NCI-H2171 (cell line): ENCODE results near the gene KCNK16.
A peak's percentile ranks its signal among the peaks of the same experiment; 100 is the strongest.

Experiments
- DNase-seq: peaks from one replicate; lab custom pipeline; 2025; lab: John Stamatoyannopoulos, UW

Gene KCNK16

GRCh38 chr6:39322306-39322850 lies at the start of gene KCNK16:
Gene KCNK16, minus strand, starts transcription at chr6:39322702. Its CDS starts 162 bp downstream, at chr6:39322540.
- no peak for DNase-seq

- DNase-seq: no peak
These were observed 47.9 kb upstream of the KCNK16 start for GRCh38 chr6:39370390-39370789.

- no peak for DNase-seq
These were observed 47.5 kb upstream of the KCNK16 start for GRCh38 chr6:39369987-39370386.

GRCh38 chr6:39367700-39368099 lies 45.2 kb upstream of the KCNK16 start:
- DNase-seq: peak; percentile 28

GRCh38 chr6:39366931-39367618 lies 44.6 kb upstream of the KCNK16 start:
- DNase-seq: no peak

- no peak for DNase-seq
These were observed 43.0 kb upstream of the KCNK16 start for GRCh38 chr6:39365281-39366074.

GRCh38 chr6:39363280-39363679 lies 40.8 kb upstream of the KCNK16 start:
- no peak for DNase-seq

- peak; percentile 24 for DNase-seq
These were observed 40.0 kb upstream of the KCNK16 start for GRCh38 chr6:39362487-39362865.

GRCh38 chr6:39361657-39362486 lies 39.4 kb upstream of the KCNK16 start:
- peak; percentile 62 for DNase-seq

GRCh38 chr6:39360378-39360777 lies 37.9 kb upstream of the KCNK16 start:
- no peak for DNase-seq

- DNase-seq: peak; percentile 57
These were observed 35.6 kb upstream of the KCNK16 start for GRCh38 chr6:39357998-39358686.

- DNase-seq: no peak
These were observed 31.3 kb upstream of the KCNK16 start for GRCh38 chr6:39353698-39354315.

- no peak for DNase-seq
These were observed 28.4 kb upstream of the KCNK16 start for GRCh38 chr6:39350723-39351505.

- no peak for DNase-seq
These were observed 26.2 kb upstream of the KCNK16 start for GRCh38 chr6:39348740-39349139.

- DNase-seq: peak; percentile 40
These were observed 25.5 kb upstream of the KCNK16 start for GRCh38 chr6:39347906-39348585.

GRCh38 chr6:39347206-39347605 lies 24.7 kb upstream of the KCNK16 start:
- DNase-seq: no peak

GRCh38 chr6:39344821-39345280 lies 22.3 kb upstream of the KCNK16 start:
- DNase-seq: no peak

- no peak for DNase-seq
These were observed 20.9 kb upstream of the KCNK16 start for GRCh38 chr6:39343396-39343870.

GRCh38 chr6:39342692-39343395 lies 20.3 kb upstream of the KCNK16 start:
- DNase-seq: no peak
